ENCODE data around the gene PPFIA4. TPM values are rescaled to one million over a fixed set of nuclear protein-coding genes. Genes with fewer than 3 reads are reported as not detected.

The PPFIA4 gene
- polyA plus RNA-seq, 1 of the 3 experiments (the other 2 are of a cell fraction), result 4.4 TPM

DNA sequence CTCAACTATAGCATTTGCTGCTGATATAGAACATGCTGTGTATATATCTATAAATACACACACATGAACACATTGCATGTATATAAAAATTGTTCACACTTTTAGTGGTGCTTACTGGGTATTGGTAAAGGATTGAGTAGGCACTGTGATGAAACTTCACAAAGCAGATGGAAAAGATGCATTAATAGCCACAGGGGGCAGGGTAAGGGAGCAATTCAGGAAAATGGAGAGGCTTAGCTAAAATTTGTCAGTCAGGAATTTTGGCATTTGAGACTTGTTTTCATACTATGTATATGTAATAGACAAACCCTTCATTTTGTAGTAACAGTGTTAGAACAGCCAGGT lies 633 bp upstream of the PPFIA4 start (continued):
- TF ChIP-seq, protein P1, sequence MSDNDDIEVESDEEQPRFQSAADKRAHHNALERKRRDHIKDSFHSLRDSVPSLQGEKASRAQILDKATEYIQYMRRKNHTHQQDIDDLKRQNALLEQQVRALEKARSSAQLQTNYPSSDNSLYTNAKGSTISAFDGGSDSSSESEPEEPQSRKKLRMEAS (IDR thresholded peaks at IDR 0.05; ENCODE audit: low read depth), result no peak
- TF ChIP-seq, protein P2, sequence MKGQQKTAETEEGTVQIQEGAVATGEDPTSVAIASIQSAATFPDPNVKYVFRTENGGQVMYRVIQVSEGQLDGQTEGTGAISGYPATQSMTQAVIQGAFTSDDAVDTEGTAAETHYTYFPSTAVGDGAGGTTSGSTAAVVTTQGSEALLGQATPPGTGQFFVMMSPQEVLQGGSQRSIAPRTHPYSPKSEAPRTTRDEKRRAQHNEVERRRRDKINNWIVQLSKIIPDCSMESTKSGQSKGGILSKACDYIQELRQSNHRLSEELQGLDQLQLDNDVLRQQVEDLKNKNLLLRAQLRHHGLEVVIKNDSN (IDR thresholded peaks at IDR 0.05; ENCODE audit: borderline replicate concordance, low read depth), result no peak
- TF ChIP-seq GATA2 (CRISPR knock-in tag; IDR thresholded peaks at IDR 0.05) (no peak), MXI1 (IDR thresholded peaks at IDR 0.05; ENCODE audit: low read depth, low read length) (no peak), JUND (IDR thresholded peaks at IDR 0.05) (no peak)
- TF ChIP-seq, protein P3, sequence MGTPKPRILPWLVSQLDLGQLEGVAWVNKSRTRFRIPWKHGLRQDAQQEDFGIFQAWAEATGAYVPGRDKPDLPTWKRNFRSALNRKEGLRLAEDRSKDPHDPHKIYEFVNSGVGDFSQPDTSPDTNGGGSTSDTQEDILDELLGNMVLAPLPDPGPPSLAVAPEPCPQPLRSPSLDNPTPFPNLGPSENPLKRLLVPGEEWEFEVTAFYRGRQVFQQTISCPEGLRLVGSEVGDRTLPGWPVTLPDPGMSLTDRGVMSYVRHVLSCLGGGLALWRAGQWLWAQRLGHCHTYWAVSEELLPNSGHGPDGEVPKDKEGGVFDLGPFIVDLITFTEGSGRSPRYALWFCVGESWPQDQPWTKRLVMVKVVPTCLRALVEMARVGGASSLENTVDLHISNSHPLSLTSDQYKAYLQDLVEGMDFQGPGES (IDR thresholded peaks at IDR 0.05; ENCODE audit: low read depth, low read length), result no peak

GRCh38 chr1:203026666-203027663 lies 674 bp downstream of the PPFIA4 start:
- H3K27ac ChIP-seq (ENCODE audit: low read depth in 2 of 2, low read length in 1 of 2), result peak overlapping the region in 1 of 2 experiments; percentile 48; a peak in 1 of 4 replicates

DNA sequence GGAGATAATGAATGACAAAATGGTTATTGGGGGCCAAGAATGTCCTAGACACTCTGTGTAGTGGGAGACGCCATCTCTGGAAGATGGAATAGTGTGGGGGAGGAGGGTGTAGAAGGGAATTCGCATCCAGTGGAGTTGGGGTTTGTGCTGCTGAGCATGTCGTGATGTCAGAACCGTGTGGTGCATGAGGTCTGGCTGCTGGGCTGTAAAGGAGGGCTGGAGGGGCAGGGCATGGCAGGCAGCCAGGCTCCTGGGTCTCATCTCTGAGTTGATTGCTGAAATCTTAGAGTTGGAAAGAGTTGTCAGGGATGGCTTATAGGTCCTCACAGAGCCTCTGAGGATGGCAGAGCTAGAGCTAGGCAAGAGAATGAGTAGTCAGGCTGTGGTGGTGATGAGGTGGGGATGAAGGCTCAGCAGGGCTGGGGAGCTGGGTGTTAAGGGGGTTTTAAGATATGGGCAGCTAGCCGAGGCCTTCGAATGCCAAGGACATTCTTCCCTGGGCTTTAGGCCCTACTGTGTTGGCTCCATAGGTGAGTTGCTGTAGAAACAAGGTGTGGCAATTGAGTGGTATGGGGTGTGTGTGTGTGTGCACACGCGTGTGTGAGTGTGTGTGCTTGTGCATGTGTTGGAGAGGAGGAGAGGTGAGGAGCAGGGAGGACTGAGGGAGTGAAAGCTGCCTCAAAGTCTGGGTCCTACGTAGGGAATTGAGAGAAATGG lies 1.9 kb downstream of the PPFIA4 start:
- H4K20me1 ChIP-seq (ENCODE audit: insufficient read depth), result no peaks in the 10 kb centered on the region
- CTCF ChIA-PET, result interaction anchor here (1.4 to 7.3 kb wide), 7 partner anchors 13 to 240 kb away, joined by 3 to 73 read pairs (median 13); no protein-coding TSS in a partner anchor
- H3K4me3 ChIP-seq (ENCODE audit: low read depth in 2 of 2, low read length in 1 of 2), result no peak overlapping the region
- H3K9ac ChIP-seq, result no peak overlapping the region
- no peaks in the 10 kb centered on the region for H3K79me2 ChIP-seq (ENCODE audit: insufficient read depth)
- H2AFZ ChIP-seq (ENCODE audit: low read depth), result no peak overlapping the region
- 85% methylated on average over 9 of the region's 9 CpGs for WGBS (ENCODE audit: low lambda C conversion rate)
- POLR2A ChIA-PET, result interaction anchor here (1.9 kb wide), 1 partner anchor 8 kb away, joined by 7 read pairs; no protein-coding TSS in a partner anchor
- no peak overlapping the region for H3K27ac ChIP-seq (ENCODE audit: low read depth in 2 of 2, low read length in 1 of 2)
- no peaks in the 10 kb centered on the region for H3K9me3 ChIP-seq
- TF ChIP-seq EP300 (IDR thresholded peaks at IDR 0.05; ENCODE audit: borderline replicate concordance in 1 of 2, low read depth in 1 of 2, low read length in 1 of 2) (no peak), MXI1 (IDR thresholded peaks at IDR 0.05; ENCODE audit: low read depth, low read length) (peak; percentile 56; the same call in 1 of the 2 replicates)
- DNase-seq, result no peak
- peak overlapping the region; percentile 99; the same call in 1 of the 2 replicates for H3K4me2 ChIP-seq
- peaks cover 0 to 34% of the 10 kb centered on the region in 2 experiments; a peak in 1 of 4 replicates for H3K4me1 ChIP-seq (ENCODE audit: control insufficient read depth in 1 of 2, insufficient read depth in 2 of 2, low read depth in 1 of 2, low read length in 1 of 2)
- no peaks in the 10 kb centered on the region for H3K9me2 ChIP-seq
- peaks cover 23 to 24% of the 10 kb centered on the region in 2 experiments for H3K36me3 ChIP-seq (replicated peaks in 1 of 2; ENCODE audit: control insufficient read depth in 1 of 2, insufficient read depth in 2 of 2, low read length in 1 of 2)
- H3F3A ChIP-seq (replicated peaks; ENCODE audit: insufficient read depth), result peaks cover 21% of the 10 kb centered on the region
- no peaks in the 10 kb centered on the region for H3K27me3 ChIP-seq (ENCODE audit: insufficient read depth)

More at GRCh38 chr1:203026666-203027663, 674 bp downstream of the PPFIA4 start:
- Histone ChIP-seq H3K9ac (peak overlapping the region; percentile 71), H3K4me2 (peak overlapping the region; percentile 99), H3K36me3 (replicated peaks in 1 of 2; ENCODE audit: control insufficient read depth in 1 of 2, insufficient read depth in 2 of 2, low read length in 1 of 2) (peaks cover 26 to 29% of the 10 kb centered on the region in 2 experiments), H3K4me3 (ENCODE audit: low read depth in 2 of 2, low read length in 1 of 2) (peak overlapping the region; percentile 70 to 74), H3K27me3 (ENCODE audit: insufficient read depth) (no peaks in the 10 kb centered on the region), H4K20me1 (ENCODE audit: insufficient read depth) (no peaks in the 10 kb centered on the region), H3K9me2 (no peaks in the 10 kb centered on the region), H3K9me3 (no peaks in the 10 kb centered on the region), H3F3A (replicated peaks; ENCODE audit: insufficient read depth) (peaks cover 24% of the 10 kb centered on the region), H3K4me1 (ENCODE audit: control insufficient read depth in 1 of 2, insufficient read depth in 2 of 2, low read depth in 1 of 2, low read length in 1 of 2) (peaks cover 0 to 34% of the 10 kb centered on the region in 2 experiments; a peak in 1 of 4 replicates), H2AFZ (ENCODE audit: low read depth) (peak overlapping the region; percentile 94), H3K79me2 (ENCODE audit: insufficient read depth) (no peaks in the 10 kb centered on the region)
- no peak for DNase-seq
- CTCF ChIA-PET, result interaction anchor here (0.6 to 7.3 kb wide), 13 partner anchors 9 to 1592 kb away, joined by 3 to 73 read pairs (median 5); no protein-coding TSS in a partner anchor
- WGBS (ENCODE audit: low lambda C conversion rate), result 46% methylated on average over 23 of the region's 46 CpGs
- POLR2A ChIA-PET, result interaction anchor here (1.9 kb wide), 1 partner anchor 9 kb away, joined by 7 read pairs; no protein-coding TSS in a partner anchor
- TF ChIP-seq MXI1 (IDR thresholded peaks at IDR 0.05; ENCODE audit: low read depth, low read length) (0 out of 2 replicates have a peak, but pooled peaks have one; percentile 6), POLR2AphosphoS5 (IDR thresholded peaks at IDR 0.05; ENCODE audit: low read depth, low read length) (no peak)
